8988T (cell line): Measurements from ENCODE around the gene PLCXD3.
"Not testable (repeated sequence)": the region's sequence is repeated elsewhere in the genome, so short reads cannot be mapped to it uniquely, and the experiment has no call there.

Experiments used
- DNase-seq: peaks from one replicate; pipeline ENCODE4 v3.0.0; 2011

Gene PLCXD3

DNA sequence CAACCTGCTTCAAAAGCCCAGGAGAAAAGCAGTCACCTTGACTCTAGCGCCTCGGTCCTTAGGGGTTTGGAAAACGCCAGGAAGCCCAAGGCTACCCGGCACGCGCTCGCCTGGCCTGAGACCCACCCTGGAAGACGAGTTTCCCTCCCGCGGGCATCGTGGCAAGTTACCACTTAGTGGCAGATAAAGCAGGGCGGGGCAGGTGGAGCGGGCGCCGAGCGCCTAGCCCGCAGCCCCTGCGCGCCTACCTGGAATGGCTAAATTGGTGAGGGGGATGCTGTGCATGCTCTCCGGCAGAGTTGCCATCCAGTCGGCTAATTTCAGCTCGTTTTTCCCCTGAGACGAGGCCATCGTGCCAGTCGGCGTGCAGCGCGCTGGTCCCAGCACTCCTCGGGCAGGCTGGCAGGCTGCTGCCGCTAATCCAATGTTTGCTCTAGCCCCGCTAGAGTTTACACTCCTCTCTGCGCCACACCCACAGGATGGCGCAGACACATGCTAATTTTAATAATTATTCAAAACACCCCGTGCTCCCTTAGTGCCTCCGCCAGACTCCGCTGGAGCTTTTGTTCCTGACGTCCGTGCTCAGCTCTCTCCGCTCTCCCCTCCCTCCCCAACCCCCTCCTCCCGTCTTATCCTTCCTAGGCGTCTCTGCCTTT, at the start of gene PLCXD3:
PLCXD3 (minus strand) TSS at position 426 of the 656 bp plus-strand sequence; CDS start at position 351, 75 bp downstream.
- DNase-seq = peak; percentile 32

DNA sequence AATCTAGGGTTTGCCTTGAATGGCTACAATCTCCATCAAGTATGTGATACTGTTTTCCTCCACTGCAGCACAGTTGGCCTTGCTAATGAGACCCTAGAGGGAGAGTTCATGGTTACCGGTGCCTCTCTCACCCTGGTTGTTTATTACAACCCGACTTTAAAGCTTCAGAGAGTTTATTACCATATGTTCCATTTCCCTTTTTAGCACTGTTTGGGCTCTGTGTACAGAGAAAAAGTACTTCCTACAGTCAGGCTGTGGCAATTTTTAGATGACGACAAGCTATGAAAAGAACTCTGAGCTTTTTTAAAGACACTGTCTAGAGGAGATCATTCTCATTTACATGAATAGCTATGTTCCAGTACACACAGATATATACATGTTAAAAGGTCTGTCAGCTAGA, 48.8 kb upstream of the PLCXD3 start:
- DNase-seq = no peak

GRCh38 chr5:41558295-41558694, 47.9 kb upstream of the PLCXD3 start:
- no peak for DNase-seq

- no peak for DNase-seq
Observed at GRCh38 chr5:41547991-41548390, 37.6 kb upstream of the PLCXD3 start.

DNA sequence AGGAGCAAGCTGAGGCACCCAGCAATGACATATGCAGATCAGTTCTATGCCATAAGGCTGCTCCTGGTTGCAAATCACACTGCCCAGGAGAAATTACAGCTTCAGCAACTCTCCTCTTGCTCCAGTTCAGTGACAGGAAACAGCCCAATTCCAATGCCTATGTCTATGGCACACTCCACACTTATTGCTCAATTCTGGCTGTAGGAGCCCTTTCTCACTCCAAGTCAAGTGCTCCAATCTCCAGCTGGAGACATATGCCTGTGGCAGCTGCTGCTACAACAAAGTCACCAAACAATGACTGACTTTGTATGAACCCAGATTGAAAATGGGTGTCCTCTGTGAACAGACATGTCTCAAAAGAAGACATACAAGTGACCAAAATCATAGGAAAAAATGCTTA, 31.8 kb upstream of the PLCXD3 start:
- no peak for DNase-seq

DNA sequence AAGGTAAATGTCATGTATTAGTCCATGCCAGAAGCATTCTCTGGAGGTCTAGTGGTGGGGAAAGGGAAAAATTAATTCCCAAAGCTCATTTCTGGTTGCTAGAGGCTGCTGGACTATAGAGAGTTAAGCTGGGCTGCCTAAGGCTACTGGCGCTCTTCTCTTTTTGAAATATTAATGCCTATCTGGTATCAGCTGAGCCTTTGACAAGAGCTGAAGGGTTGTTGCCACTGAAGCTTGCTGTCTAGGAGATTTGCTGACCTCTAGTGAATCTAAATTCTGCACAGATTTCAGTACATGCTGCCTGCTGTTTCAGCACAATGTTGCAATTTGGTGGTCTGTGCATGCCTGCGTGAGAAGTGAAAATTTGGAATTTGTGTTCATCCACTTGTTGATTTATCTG, 29.1 kb upstream of the PLCXD3 start:
- no peak for DNase-seq

GRCh38 chr5:41537581-41537980, 27.2 kb upstream of the PLCXD3 start:
- no peak for DNase-seq

DNA sequence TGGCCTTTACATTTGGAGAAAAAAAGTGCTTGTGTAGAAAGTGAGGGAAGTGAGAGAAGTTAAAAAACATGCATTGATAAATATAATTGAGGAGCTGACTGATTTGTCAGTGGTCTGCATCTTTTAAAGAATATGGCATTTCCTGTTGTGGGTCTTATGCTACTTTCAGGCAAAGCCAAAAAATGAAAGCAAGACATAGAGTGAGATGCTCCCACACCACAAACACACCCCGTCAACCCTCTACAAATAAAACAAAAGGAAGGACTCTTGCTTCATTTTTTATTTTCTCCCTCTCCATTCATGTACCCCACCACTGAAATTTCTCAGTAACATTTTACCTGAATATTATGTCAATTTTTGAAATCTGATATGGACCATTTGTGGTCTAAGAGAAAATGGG, 22.1 kb upstream of the PLCXD3 start:
- DNase-seq = no peak

- DNase-seq = no peak
Observed at GRCh38 chr5:41527201-41527779, 16.9 kb upstream of the PLCXD3 start.

DNA sequence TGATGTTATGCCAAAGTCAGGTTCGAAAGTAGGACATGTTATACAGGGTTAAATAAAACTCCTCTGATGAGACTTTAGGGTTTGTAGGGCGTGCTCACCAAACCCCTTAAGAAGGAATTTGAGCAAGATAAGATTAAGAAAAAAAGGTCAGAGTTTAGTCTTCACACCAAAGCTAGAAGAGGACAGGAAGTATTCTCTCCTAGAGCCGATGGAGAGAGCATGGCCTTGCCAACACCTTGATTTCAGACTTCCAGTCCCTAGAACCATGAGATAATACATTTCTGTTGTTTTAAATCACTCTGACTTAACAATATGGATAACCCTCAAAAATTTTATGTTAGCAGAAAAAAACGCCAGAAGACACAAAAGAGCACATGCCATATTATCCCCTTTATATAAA, 16.3 kb upstream of the PLCXD3 start:
- no peak for DNase-seq

DNA sequence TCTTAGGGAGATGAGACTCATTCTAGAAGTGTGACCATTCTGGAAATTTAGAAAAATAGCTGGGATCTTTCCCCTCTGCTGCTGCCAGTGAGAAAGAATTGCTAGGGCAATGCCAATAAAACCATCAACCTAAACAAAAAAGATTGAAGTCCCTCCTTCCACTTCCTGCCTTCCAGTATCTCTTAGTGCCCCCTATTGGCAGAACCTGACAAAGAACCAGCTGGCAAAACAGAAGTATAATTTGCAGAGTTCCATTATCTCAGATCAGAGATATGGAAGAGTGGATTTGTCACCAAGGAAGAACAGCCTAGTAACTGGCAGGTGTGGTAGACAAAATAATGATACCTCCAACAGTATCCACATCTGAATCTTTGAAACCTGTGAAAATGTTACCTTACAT, 13.8 kb upstream of the PLCXD3 start:
- DNase-seq = no peak

- no peak for DNase-seq
Observed at GRCh38 chr5:41522193-41522786, 11.9 kb upstream of the PLCXD3 start.

DNA sequence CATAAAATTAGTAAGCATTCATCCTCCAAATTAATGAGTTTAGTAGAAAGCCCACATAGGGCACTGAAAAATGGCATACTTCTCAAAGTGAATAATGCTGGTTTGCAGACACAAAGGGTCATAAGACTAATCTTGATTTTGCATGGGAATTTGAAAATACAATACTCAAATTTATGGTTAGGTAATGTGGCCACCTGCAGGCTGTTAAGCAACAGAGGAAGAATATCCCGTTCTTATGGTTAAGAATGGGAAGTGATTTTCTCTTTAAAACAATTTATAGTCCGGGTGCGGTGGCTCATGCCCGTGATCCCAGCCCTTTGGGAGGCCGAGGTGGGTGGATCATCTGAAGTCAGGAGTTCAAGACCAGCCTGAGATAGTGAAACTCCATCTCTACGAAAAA, 9.4 kb upstream of the PLCXD3 start:
- no peak for DNase-seq

DNA sequence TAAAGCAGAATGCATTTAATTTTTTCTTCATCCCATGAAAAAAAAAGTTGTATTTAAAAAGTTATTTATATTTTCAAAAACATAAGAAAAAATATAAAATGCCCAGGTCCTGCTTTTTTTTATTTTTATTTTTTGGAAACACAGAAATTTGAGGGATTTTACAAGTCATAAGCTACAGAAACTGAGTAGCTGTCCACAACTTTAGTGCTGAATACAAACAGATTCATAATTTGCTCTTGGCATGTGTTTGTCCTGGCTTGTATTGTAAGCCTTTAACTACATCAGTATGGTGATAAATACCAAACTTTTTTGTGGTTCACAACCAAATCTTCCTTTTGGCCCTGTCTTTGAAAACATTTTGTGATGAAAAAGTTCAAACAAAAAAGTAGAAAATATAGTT, 7.5 kb upstream of the PLCXD3 start:
- DNase-seq = no peak

DNA sequence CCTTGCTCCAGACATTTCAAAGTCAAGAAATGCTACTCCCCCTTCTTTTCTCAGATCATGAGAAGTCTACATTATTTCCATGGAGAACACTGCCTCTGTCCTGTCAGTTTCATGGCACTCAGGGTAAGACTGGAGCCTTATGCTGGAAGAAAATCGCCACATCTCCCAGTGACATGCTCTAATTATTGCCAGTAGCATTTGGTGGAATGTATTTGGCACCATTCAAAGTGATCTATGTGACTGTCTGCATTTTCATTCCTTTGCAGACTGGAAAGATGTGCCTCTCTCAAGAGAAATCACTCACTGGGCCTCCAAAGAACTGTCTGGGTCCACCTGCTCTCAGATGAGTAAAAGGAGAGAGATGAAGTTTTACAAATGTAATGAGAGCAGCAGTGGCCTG, 840 bp upstream of the PLCXD3 start:
- DNase-seq = no peak

- DNase-seq = no peak
Observed at GRCh38 chr5:41509399-41510175, 814 bp downstream of the PLCXD3 start.

GRCh38 chr5:41508696-41509398, 1.6 kb downstream of the PLCXD3 start:
- DNase-seq = no peak

- DNase-seq = no peak
Observed at GRCh38 chr5:41508186-41508585, 2.2 kb downstream of the PLCXD3 start.

GRCh38 chr5:41507501-41507900, 2.9 kb downstream of the PLCXD3 start:
- DNase-seq = no peak

GRCh38 chr5:41503860-41504259, 6.5 kb downstream of the PLCXD3 start:
- no peak for DNase-seq

DNA sequence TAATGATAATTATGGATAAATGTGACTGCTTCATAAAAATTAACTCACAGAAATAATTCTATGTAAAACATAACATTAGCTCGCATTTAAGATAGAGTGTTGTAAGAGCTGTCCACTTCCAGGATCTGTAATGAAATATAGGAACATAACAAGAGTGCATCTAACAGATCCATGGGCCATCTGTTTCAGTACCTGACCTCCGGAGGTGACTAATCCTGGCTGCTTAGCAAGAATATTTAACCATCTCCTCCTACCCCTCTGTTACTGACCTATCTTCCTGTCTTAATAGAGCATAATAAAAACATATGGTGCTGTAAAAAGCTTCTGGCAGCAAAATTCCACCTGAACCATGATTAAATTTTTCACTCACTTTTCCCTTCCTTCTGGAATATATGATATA, 7.1 kb downstream of the PLCXD3 start:
- DNase-seq = no peak

DNA sequence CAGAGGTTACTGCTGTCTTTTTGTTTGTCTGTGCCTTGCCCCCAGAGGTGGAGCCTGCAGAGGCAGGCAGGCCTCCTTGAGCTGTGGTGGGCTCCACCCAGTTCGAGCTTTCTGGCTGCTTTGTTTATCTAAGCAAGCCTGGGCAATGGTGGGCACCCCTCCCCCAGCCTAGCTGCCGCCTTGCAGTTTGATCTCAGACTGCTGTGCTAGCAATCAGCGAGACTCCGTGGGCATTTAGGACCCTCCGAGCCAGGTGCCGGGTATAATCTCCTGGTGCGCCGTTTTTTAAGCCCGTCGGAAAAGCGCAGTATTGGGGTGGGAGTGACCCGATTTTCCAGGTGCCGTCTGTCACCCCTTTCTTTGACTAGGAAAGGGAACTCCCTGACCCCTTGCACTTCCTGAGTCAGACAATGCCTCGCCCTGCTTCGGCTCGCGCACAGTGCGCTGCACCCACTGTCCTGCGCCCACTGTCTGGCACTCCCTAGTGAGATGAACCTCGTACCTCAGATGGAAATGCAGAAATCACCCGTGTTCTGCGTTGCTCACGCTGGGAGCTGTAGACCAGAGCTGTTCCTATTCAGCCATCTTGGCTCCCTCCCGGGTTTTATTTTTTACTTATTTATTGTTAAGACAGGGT, 16.8 kb downstream of the PLCXD3 start:
- DNase-seq = not testable (repeated sequence)

DNA sequence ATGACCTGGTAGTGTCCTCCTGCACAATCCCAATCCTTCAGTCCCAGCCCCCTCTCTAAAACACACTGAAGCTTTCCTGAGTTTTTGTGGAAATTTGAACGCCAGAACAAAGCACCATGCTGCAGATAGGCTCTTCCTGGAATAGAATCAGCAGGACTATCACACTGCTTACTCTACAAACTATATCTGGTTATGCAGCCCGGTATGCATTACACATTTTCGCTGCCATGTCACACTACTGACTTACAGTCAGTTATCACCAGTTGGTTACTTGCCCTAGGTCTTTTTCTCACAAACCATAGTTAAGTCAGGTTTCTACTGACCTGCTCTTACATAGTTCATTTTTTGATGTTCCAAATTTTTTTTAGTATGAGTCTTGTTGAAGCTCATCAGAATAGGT, 24.9 kb downstream of the PLCXD3 start:
- DNase-seq = no peak
